PC-9 (cell line): Measurements from ENCODE around the gene ZNF592.

Experiments
- EZH2 ChIP-seq: fragments of 200-600 bp; sonication (generic); IDR thresholded peaks from 2 replicates; pipeline ENCODE4 v1.8.0; 2017; ENCODE audit warnings: antibody characterized with exemption, low read depth
- TF ChIP-seq, protein P1 (sequence below): fragments of 200-600 bp; sonication (generic); conservative IDR thresholded peaks from 2 replicates; pipeline ENCODE4 v1.6.1; 2017; ENCODE audit warnings: mixed run types, antibody characterized with exemption, mild to moderate bottlenecking, moderate library complexity

- TF ChIP-seq, protein P1, sequence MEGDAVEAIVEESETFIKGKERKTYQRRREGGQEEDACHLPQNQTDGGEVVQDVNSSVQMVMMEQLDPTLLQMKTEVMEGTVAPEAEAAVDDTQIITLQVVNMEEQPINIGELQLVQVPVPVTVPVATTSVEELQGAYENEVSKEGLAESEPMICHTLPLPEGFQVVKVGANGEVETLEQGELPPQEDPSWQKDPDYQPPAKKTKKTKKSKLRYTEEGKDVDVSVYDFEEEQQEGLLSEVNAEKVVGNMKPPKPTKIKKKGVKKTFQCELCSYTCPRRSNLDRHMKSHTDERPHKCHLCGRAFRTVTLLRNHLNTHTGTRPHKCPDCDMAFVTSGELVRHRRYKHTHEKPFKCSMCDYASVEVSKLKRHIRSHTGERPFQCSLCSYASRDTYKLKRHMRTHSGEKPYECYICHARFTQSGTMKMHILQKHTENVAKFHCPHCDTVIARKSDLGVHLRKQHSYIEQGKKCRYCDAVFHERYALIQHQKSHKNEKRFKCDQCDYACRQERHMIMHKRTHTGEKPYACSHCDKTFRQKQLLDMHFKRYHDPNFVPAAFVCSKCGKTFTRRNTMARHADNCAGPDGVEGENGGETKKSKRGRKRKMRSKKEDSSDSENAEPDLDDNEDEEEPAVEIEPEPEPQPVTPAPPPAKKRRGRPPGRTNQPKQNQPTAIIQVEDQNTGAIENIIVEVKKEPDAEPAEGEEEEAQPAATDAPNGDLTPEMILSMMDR: no peak
- TF ChIP-seq EZH2: no peak
Observed at GRCh38 chr15:84789762-84790161, 41.4 kb downstream of the ZNF592 start.
